GM18519 (cell line): ENCODE data around the gene ENOPH1.
A peak's percentile ranks its signal among the peaks of the same experiment; 100 is the strongest.
"Not testable (repeated sequence)": the region's sequence is repeated elsewhere in the genome, so short reads cannot be mapped to it uniquely, and the experiment has no call there.

ENCODE experiments used
- ATAC-seq: cut with Tn5 transposase; IDR thresholded peaks from one replicate; pipeline ENCODE4 v1.9.1; 2021; ENCODE audit warnings: mild to moderate bottlenecking, moderate library complexity; ENCODE audit not compliant: unreplicated experiment, low FRiP score

ENOPH1 gene

GRCh38 chr4:82430193-82430963 is at the start of gene ENOPH1, which contains the start of gene HNRNPDL:
ENOPH1 (plus strand) TSS chr4:82430590; CDS start chr4:82430830, 240 bp downstream.
HNRNPDL (minus strand) TSS chr4:82430462; CDS start chr4:82429690, 772 bp downstream.
- ATAC-seq: peak; percentile 53

DNA sequence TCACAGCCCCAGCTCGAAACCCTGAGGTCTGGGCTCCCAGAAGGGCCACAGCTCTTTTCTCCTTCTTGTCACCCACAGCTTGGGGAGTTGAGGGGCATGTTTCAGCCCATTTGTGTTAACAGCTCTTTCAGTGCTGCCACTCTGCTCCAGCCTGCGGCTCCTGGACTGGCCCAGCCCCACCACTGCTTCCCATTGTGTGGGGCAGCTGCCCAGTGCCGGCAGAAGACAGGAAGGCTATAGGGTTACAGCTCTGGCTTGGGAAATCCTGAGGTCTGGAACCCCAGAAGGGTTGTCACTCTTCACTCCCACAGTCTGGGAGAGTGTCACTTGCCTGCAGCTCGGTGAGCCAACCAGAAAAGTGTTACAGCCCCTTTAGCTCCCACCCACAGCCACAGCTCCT is 49.6 kb upstream of the ENOPH1 start:
- ATAC-seq: no peak

GRCh38 chr4:82381235-82381634 is 49.2 kb upstream of the ENOPH1 start:
- ATAC-seq: no peak

- no peak for ATAC-seq
Observed at GRCh38 chr4:82381661-82382296, 48.6 kb upstream of the ENOPH1 start.

- no peak for ATAC-seq
Observed at GRCh38 chr4:82382751-82383150, 47.6 kb upstream of the ENOPH1 start.

DNA sequence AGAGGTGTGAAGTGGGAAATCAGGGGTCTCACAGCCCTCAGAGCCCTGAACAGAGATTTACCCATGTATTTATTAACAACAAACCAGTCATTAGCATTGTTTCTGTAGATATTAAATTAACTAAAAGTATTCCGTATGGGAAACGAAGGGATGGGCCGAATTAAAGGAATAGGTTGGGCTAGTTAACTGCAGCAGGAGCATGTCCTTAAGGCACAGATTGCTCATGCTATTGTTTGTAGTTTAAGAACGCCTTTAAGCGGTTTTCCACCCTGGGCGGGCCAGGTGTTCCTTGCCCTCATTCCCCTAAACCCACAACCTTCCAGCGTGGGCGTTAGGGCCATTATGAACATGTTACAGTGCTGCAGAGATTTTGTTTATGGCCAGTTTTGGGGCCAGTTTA is 44.1 kb upstream of the ENOPH1 start:
- not testable (repeated sequence) for ATAC-seq

GRCh38 chr4:82388405-82388804 is 42.0 kb upstream of the ENOPH1 start:
- no peak for ATAC-seq

- not testable (repeated sequence) for ATAC-seq
Observed at GRCh38 chr4:82390061-82390460, 40.3 kb upstream of the ENOPH1 start.

DNA sequence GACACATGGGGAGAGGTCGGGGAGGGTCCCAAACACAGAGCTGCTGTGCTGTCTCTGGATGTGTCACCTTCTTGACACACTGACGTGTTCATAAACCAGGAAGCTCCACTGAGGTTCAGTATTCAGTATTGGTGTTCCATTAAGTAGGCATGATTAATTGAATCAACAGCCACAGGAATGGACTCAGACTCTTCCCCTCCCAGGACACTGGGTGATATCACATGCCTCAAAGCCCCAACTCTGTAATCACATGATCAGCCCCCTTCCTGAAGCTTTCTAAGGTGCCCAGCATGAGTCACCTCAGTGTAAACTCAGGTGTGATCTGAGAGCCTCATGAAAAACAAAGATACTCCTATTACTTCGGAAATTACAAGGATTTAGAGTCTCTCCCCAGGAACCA is 35.5 kb upstream of the ENOPH1 start:
- ATAC-seq: no peak

GRCh38 chr4:82397527-82397926 is 32.9 kb upstream of the ENOPH1 start:
- ATAC-seq: no peak

- ATAC-seq: no peak
Observed at GRCh38 chr4:82398263-82398662, 32.1 kb upstream of the ENOPH1 start.

- no peak for ATAC-seq
Observed at GRCh38 chr4:82401600-82401999, 28.8 kb upstream of the ENOPH1 start.

DNA sequence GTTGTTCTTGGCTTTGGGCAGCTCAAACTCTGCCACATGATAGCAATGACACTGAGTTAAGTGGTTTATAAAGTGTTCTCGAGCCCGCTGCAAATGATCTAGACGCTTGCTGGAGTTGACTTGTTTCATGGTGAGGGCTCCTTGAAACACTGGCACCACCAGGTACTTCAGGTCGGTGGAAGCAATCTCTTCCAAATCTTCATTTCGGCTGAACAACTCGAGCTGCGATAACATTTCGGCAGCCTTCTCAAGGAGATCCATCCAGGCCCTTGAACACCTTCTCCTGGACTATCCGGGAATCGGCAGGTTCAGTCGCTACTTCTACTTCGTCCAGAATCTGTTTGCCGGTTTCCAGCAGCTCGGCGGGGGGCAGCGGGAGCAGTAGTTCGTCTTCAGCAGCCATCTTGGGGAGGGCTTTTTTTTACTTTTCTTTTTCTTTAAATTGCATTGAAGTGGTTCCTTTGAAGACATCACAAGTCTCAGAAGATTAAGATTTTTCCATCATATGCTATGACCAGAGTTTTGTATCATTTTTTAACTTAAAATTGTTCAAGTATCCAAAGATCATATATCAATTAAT is 28.1 kb upstream of the ENOPH1 start:
- ATAC-seq: no peak

GRCh38 chr4:82403725-82404124 is 26.7 kb upstream of the ENOPH1 start:
- ATAC-seq: no peak

- not testable (repeated sequence) for ATAC-seq
Observed at GRCh38 chr4:82415061-82415460, 15.3 kb upstream of the ENOPH1 start.

DNA sequence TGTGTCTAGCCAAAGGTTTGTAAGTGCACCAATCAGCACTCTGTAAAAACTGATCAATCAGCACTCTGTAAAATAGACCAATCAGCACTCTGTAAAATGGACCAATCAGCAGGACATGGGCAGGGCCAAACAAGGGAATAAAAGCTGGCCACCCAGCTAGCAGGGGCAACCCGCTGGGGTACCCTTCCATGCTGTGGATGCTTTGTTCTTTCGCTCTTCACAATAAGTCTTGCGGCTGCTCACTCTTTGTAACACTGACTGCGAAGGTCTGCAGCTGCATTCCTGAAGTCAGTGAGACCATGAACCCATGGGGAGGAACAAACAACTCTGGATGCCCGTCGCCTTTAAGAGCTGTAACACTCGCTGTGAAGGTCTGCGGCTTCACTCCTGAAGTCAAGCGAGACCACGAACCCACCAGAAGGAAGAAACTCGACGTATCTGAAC is 14.4 kb upstream of the ENOPH1 start:
- no peak for ATAC-seq

DNA sequence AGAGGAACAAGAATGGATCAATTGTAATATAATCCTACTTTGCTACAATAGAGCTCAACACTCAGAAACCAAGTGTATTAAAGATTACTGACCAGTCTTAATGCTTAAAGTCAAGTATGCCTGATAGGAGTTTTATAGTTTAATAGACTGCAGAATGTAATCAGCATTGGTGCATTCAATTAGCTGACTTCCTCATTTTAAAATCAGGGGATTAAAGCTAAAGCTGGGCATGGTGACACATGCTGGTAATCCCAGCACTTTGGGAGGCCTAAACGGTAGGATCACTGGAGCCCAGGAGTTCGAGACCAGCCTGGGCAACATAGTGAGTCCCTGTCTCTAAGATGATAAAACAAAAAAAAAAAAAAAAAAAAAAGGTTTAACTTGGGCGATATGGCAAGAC is 10.9 kb upstream of the ENOPH1 start:
- no peak for ATAC-seq

DNA sequence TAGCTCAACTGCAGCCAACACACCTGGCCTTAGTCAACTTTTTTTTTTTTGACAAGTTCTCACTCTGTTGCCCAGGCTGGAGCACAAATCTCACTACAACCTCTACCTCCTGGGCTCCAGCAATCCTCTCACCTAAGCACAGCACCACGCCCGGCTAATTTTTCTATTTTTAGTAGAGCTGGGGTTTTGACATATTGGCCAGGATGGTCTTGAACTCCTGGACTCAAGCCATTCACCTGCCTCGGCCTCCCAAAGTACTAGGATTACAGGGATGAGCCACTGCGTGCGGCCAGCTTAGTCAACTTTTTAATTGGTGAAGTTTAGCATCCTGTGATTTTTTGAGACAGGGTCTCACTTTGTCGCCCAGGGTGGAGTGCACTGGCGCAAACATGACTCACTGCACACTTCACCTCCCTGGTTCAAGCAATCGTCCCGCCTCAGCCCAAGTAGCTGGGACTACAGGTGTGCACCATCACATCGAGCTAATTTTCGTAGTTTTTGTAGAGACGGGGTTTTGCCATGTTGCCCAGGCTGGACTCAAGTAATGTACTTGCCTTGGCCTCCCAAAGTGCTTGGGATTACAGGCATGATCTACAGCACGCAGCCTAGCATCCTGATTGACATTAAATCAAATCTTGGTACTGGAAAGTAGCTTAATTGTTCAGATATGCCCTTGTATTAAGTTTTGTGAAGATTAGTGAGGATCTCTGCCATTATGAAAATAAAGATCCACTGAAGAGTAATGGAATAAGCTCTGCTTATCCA is 8.4 kb upstream of the ENOPH1 start:
- no peak for ATAC-seq

DNA sequence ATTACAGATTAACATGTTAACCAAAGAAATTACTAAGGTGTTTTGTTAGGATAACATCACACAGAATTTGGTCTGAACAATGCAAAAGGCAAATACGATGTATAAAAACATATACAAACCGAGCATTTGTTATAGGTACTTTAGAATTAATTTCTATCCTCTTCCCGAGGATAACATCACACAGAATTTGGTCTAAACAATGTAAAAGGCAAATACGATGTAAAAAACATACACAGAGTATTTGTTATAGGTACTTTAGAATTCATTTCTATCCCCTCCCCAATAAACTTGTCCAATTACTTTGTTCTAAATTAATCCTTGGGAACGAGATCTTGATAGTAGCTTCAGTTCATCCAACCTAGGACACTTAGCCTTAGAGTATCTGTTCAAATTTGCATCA is 7.8 kb upstream of the ENOPH1 start:
- no peak for ATAC-seq

GRCh38 chr4:82423245-82424054 is 6.9 kb upstream of the ENOPH1 start:
- no peak for ATAC-seq
